SJCRH30 (cell line): ENCODE data around the gene TMEM50A. TPM values are rescaled to one million over a fixed set of nuclear protein-coding genes. Genes with fewer than 3 reads are reported as not detected.
"Not testable (repeated sequence)": the region's sequence is repeated elsewhere in the genome, so short reads cannot be mapped to it uniquely, and the experiment has no call there.

ENCODE experiments used
- DNase-seq, 2 experiments: peaks; one replicate each; pipeline ENCODE4 v3.0.0-alpha.2; 2015 to 2020
- H3K27ac ChIP-seq: fragments of 250-450 bp; sonication (Bioruptor Pico); 2 replicates; pipeline ENCODE4 v1.5.1; 2020; ENCODE audit warnings: mild to moderate bottlenecking, moderate library complexity
- H3K27me3 ChIP-seq: fragments of 250-450 bp; sonication (Bioruptor Pico); 2 replicates; pipeline ENCODE4 v1.5.1; 2020; ENCODE audit warnings: mild to moderate bottlenecking, moderate library complexity
- H3K36me3 ChIP-seq: fragments of 250-450 bp; sonication (Bioruptor Pico); 2 replicates; pipeline ENCODE4 v1.5.1; 2020; ENCODE audit warnings: mild to moderate bottlenecking, moderate library complexity
- H3K4me1 ChIP-seq: fragments of 250-450 bp; sonication (Bioruptor Pico); 2 replicates; pipeline ENCODE4 v1.5.1; 2020; ENCODE audit warnings: mild to moderate bottlenecking, moderate library complexity
- H3K4me3 ChIP-seq: fragments of 250-450 bp; sonication (Bioruptor Pico); 2 replicates; pipeline ENCODE4 v1.5.1; 2020; ENCODE audit warnings: mild to moderate bottlenecking, moderate library complexity
- H3K9me3 ChIP-seq: fragments of 250-450 bp; sonication (Bioruptor Pico); replicated peaks from 2 replicates; pipeline ENCODE4 v1.5.1; 2020; ENCODE audit warnings: mild to moderate bottlenecking, moderate library complexity
- total RNA-seq: library from RNA; depleted of rRNA; stranded (reverse); fragments of >200 nt; shearing (Covaris generic); gene quantifications from 2 replicates; pipeline ENCODE4 v1.2.3, GENCODE V29; 2014

The TMEM50A gene
- total RNA-seq, 1 experiment from 2014 or later: 137 TPM

DNA sequence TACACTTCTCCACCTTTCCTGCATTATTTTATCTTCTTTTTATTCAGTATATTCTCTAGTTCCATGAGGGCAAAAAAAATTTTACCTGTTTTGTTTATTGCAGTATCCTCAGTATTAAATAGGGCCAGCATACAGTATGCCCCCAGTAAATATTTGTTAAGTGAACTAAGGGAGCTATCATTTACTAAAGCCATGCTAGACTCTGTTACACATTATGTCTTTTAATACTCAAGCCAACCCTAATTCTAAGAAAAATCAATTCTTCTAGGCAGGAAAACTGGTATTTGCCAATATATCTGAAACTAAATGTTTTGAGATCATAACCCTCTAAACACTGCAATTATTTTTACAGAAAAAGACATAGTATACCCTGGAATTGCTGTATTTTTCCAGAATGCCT lies 18.3 kb downstream of the TMEM50A start:
- no peaks in the 10 kb centered on the region for H3K9me3 ChIP-seq
- H3K4me3 ChIP-seq: no peak overlapping the region
- H3K27ac ChIP-seq: no peak overlapping the region
- H3K36me3 ChIP-seq: peaks cover 75% of the 10 kb centered on the region
- no peak for DNase-seq
- no peaks in the 10 kb centered on the region for H3K4me1 ChIP-seq
- no peaks in the 10 kb centered on the region for H3K27me3 ChIP-seq

DNA sequence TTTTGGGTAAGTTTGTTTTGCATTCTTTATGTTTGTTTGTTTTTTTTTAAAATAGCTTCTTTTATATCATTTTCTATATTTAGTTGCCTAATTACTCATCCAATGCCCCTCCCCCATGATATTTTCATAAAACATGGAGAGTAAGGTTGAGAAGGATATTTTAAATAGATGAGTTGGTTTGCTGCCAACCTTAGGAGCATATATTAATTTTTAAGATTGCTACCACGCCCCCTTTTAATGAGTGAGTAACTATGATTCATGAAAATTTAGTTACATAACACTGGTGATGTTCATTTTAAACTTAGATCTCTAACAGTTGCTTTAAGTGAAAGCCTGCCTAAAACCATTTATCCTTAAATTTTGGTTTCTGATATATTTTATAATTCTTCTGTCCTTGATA lies 18.7 kb downstream of the TMEM50A start:
- Histone ChIP-seq H3K9me3 (no peaks in the 10 kb centered on the region), H3K27me3 (no peaks in the 10 kb centered on the region), H3K36me3 (peaks cover 75% of the 10 kb centered on the region), H3K27ac (no peak overlapping the region), H3K4me3 (no peak overlapping the region), H3K4me1 (no peaks in the 10 kb centered on the region)
- no peak for DNase-seq

DNA sequence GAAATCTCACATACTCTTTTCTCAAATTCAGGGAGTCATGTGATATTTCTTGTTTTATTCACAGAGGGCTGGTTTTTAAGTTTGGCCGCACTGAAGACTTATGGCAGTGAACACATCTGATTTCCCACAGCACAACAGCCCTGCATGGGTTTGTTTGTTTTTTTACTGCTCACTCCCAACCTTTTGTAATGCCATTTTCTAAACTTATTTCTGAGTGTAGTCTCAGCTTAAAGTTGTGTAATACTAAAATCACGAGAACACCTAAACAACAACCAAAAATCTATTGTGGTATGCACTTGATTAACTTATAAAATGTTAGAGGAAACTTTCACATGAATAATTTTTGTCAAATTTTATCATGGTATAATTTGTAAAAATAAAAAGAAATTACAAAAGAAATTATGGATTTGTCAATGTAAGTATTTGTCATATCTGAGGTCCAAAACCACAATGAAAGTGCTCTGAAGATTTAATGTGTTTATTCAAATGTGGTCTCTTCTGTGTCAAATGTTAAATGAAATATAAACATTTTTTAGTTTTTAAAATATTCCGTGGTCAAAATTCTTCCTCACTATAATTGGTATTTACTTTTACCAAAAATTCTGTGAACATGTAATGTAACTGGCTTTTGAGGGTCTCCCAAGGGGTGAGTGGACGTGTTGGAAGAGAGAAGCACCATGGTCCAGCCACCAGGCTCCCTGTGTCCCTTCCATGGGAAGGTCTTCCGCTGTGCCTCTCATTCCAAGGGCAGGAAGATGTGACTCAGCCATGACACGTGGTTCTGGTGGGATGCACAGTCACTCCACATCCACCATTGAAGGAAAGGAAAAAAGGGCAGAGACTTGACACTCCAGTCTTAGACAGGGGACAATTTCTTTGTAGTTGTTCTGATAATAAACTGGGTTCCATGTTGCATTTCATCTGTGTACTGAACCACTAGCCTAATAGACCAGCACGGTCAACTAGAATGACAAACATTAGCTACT lies 22.8 kb downstream of the TMEM50A start:
- Histone ChIP-seq H3K9me3 (no peaks in the 10 kb centered on the region), H3K27me3 (no peaks in the 10 kb centered on the region), H3K4me3 (no peak overlapping the region), H3K36me3 (peaks cover 49% of the 10 kb centered on the region), H3K4me1 (no peaks in the 10 kb centered on the region), H3K27ac (no peak overlapping the region)
- no peak for DNase-seq

DNA sequence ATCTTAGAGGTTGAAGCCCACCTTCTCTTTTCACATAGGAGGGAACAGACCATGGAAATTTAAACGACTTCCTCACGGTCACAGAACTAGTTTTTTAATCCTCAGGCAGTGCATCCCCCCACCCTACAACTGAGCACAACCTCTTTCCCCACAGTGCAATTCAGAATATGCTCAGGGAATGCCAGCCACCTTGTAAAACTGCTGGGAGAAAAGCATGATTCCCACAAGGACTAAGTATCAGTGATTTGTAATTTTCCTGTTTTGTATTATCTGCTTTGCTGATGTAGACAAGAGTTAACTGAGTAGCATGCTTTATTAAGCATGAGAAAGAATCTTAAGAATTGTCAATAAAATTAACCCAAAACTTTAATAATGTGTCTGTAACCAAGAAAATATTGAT lies 23.8 kb downstream of the TMEM50A start:
- Histone ChIP-seq H3K4me1 (no peaks in the 10 kb centered on the region), H3K36me3 (peaks cover 44% of the 10 kb centered on the region), H3K9me3 (no peaks in the 10 kb centered on the region), H3K27ac (no peak overlapping the region), H3K27me3 (no peaks in the 10 kb centered on the region), H3K4me3 (no peak overlapping the region)
- DNase-seq: no peak

DNA sequence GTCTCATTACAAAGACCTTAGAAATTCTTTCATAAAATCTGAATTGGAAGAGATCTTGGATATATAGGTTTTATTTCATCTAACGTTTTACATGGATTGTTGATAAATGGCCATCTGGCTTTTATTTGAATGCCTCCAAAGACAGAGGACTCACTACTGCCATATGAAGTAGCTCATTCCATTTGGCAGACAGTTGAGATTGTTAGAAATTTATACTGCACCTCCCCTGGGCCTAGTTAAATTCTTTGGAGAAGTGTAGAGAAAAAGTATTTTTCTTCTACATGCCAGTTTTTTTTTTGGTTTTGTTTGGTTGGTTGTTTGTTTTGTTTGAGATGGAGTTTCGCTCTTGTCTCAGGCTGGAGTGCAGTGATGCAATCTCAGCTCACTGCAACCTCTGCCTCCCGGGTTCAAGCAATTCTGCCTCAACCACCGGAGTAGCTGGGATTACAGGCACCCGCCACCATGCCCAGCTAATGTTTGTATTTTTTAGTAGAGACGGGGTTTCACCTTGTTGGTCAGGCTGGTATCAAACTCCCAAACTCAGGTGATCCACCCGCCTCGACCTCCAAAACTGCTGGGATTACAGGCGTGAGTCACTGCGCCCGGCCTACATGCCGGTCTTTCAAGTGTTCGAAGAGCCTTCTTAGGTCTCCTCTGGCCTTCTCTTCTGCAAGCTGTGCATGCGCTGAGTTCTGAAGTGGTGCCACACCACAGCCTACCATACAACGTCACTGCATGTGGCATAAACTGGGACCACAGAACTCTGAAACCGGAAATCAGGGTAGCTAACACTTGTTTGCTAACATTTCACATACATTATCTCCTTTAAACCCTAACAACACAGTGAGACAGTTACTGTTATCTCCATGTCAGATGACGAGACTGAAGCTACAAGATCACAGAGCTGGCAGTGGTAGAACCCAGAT lies 24.8 kb downstream of the TMEM50A start:
- H3K36me3 ChIP-seq: peaks cover 37% of the 10 kb centered on the region
- H3K4me3 ChIP-seq, H3K9me3 ChIP-seq, H3K4me1 ChIP-seq, H3K27ac ChIP-seq, DNase-seq, H3K27me3 ChIP-seq: not testable (repeated sequence)

DNA sequence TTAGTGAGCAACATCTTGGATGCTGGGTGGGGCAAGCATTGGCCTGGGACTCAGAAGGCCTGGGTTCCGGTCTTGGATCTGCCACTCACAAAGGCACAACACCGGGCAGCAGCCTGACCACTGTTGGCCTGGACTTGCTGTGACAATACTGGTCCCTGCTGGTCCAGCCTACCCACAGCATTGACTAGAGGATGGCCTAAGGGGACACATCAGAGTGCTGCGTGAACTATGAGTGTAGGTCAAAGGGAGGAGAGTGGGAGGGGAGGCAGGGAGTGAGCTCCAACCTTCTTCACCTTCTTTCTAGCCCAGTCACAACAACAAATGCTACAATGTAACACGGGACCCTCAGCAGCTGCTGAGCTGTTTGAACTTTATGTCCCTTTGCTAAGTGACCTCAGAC lies 31.1 kb downstream of the TMEM50A start:
- peak in 1 of 2 experiments; percentile 15 for DNase-seq
- Histone ChIP-seq H3K36me3 (no peaks in the 10 kb centered on the region), H3K9me3 (no peaks in the 10 kb centered on the region)

DNA sequence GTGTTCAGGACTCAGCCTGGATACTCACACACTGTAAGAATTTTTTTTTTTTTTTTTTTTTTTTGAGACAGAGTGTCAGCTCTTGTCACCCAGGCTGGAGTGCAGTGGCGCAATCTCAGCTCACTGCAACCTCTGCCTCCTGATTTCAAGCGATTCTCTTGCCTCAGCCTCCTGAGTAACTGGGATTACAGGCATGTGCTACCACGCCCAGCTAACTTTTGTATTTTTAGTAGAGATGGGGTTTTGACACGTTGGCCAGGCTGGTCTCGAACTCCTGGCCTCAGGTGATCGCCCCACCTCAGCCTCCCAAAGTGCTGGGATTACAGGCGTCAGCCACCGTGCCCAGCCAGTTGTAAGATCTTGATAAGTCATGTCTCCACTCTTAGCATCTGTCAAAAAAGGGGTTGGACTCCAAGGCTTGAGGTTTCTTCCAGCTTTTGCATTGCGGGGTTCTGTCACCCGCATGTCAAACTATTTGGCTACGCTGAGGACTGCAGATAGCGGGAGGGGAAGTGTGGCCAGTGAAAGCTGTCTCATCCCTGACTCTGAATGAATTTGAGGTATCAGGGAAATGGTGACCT lies 31.6 kb downstream of the TMEM50A start:
- not testable (repeated sequence) for DNase-seq, H3K4me1 ChIP-seq, H3K27ac ChIP-seq, H3K9me3 ChIP-seq, H3K27me3 ChIP-seq, H3K4me3 ChIP-seq, H3K36me3 ChIP-seq

More for the DNA sequence above, 31.1 kb downstream of the TMEM50A start:
- H3K27me3 ChIP-seq: no peaks in the 10 kb centered on the region
- H3K27ac ChIP-seq: no peak overlapping the region
- H3K4me1 ChIP-seq: no peaks in the 10 kb centered on the region
- H3K4me3 ChIP-seq: no peak overlapping the region

DNA sequence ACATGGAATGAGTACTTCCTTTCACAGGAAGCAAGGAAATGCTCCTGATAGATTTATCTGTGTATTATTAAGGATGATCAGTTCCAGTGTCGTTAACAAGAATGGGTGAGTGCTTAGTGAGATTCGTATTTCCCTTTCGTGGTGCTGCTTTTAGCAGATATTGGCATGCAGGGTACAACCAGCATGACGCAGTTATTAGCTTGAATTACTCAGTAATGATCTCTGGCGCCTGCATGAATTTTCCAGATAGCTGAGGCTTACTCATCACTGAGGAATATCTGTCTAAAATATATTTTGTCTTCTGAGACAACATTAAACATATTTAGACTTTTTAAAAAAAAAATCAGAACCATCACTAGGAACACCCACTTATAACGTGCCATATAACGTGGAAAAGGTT lies 33.6 kb downstream of the TMEM50A start:
- H3K27me3 ChIP-seq, H3K4me3 ChIP-seq, H3K36me3 ChIP-seq, H3K4me1 ChIP-seq, H3K27ac ChIP-seq, DNase-seq, H3K9me3 ChIP-seq: not testable (repeated sequence)

DNA sequence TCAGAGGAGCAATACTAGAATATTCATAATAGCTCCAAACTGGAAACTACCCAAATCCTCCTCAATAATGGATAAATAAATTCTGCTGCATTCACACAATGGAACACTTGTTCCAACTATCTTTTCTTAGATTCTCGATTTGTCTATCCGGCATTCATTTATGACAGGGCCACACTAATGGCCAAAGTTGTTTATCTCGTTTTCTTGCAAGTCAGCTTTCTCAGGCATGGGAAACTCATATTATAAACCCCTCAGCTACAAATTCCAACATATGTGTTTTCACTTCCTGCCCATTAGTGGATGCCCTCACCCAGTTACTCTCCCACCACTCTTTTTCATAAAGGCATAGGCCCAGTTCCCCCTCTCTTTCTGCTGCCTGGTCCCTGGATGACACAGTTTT lies 40.2 kb downstream of the TMEM50A start:
- not testable (repeated sequence) for H3K4me3 ChIP-seq, DNase-seq, H3K27ac ChIP-seq, H3K36me3 ChIP-seq, H3K27me3 ChIP-seq, H3K9me3 ChIP-seq, H3K4me1 ChIP-seq

DNA sequence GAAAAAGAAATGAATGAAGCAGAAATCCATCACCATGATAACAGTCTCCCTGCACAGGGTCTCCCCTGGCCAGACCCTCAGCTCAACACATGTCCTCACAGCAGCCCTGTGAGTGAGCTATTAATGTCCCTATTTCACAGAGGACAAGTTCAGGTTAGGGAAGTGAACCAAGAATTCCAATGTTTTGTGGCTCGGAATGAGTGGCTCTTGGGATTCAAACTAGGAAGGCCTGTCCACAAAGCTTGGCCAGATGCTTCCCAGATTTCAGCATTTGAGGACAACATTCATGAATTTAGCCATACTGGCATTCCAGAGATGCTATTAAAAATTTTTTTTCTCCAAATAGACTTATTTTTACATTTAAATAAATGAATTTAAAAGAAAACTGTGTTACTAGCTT lies 44.4 kb downstream of the TMEM50A start:
- H3K9me3 ChIP-seq, H3K4me1 ChIP-seq, H3K27ac ChIP-seq, H3K36me3 ChIP-seq, H3K27me3 ChIP-seq, DNase-seq, H3K4me3 ChIP-seq: not testable (repeated sequence)

DNA sequence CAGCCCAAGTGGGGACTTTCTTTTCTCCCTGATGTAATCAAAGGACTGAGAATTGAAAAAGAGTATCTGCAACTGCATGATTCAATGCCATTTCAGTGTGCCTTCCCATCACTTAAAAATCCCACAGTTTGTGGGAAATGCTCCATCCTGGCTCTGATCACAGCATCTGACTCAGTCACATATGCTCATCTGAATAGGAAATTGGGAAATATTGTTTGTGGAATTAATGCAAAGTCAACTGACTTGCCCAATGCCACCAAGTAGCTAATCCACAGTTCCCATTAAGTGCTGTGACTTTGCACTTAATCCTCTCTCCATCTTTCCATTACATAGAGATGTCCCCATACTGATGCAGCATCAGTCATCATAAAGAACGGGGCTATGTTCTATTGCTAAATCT lies 45.0 kb downstream of the TMEM50A start:
- H3K27ac ChIP-seq, H3K4me3 ChIP-seq, H3K36me3 ChIP-seq, DNase-seq, H3K27me3 ChIP-seq, H3K9me3 ChIP-seq, H3K4me1 ChIP-seq: not testable (repeated sequence)

DNA sequence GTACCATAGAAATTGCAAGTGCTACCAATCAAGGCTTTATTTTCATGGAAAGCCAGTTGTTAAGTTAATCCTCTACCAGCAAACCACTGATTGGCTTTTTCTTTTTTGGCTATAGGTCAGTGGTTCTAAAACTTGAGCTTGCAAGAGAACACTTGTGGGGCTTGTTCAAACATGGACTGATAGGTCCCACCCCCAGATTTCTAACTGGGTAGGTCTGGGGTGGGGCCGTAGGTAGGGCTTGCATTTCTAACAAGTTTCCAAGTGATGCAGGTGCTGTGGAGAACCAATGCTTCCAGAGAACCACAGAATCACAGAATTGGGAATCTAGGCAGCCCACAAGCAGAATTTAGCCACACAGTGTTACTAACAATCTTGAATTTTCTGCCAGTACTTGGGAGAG lies 45.7 kb downstream of the TMEM50A start:
- not testable (repeated sequence) for H3K27ac ChIP-seq, H3K36me3 ChIP-seq, H3K4me1 ChIP-seq, H3K4me3 ChIP-seq, H3K27me3 ChIP-seq, DNase-seq, H3K9me3 ChIP-seq

DNA sequence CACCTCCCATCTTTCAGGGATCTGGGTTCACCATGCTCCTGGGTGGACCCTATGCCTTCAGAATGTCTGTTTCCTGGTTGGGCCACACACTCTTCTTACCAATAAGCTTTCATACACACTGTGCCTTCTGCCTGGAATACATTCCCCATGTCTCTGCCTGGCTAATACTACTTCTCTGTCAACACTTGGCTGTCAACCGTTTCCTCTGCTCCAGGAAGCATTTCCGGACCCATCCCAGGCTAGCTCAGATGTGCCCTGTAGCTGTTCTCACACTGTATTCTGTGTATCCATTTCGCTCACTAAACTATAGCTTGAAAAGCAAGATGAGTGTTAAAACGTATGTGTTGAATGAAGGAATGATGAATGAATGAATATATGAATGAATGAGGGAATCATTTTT lies 49.0 kb downstream of the TMEM50A start:
- not testable (repeated sequence) for H3K4me3 ChIP-seq, H3K36me3 ChIP-seq, DNase-seq, H3K27ac ChIP-seq, H3K4me1 ChIP-seq, H3K9me3 ChIP-seq, H3K27me3 ChIP-seq

DNA sequence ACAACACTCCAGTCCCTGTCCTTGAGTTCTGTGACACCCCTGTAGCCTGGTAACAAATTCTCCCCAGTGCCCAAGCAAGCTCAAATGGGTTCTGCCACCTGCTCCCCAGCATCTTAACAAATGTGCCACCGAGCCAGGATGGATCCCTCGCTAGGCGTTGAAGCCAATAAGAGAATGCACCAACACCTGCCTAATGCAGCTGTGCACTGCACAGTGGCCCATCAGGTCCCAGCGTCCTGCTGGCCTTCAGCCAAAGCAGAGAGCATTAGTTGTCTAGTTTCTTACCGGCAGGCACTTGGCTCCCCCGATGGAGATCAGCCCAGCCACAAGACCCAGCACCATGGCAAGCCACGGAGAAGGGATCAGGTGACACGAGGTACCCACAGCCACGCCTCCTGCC lies 50.6 kb downstream of the TMEM50A start:
- not testable (repeated sequence) for H3K4me3 ChIP-seq, H3K9me3 ChIP-seq, H3K36me3 ChIP-seq, H3K27me3 ChIP-seq, H3K4me1 ChIP-seq, H3K27ac ChIP-seq
- peak in 1 of 2 experiments; percentile 34 for DNase-seq

DNA sequence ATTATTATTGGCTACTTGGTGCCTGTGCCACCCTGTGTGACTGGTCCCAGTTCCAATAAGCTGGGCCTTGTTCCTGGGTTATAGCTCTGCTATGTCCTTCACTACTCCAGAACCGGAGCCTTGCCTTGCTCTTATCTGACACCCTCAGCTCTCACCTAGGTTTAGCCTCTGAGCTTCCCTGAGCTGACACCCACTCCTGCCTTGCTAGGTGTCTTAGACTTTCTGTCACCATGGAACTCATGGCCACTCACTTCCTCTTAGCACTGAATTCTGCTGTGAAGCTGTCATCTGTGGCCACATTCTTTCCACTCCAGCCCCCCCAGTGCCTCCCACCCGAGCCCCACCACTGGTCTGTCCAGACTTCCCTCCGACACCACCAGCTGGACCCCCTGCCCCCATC lies 51.6 kb downstream of the TMEM50A start:
- not testable (repeated sequence) for H3K4me1 ChIP-seq, H3K4me3 ChIP-seq, DNase-seq, H3K36me3 ChIP-seq, H3K9me3 ChIP-seq, H3K27ac ChIP-seq, H3K27me3 ChIP-seq
